Mammary epithelial cell (primary cell): Measurements from ENCODE around the gene SULT1E1.

Experiments
- EZH2 ChIP-seq: IDR thresholded peaks from 2 replicates; pipeline ENCODE4 v1.6.1; 2012; ENCODE audit warnings: low read length, inconsistent platforms, borderline replicate concordance
- TF ChIP-seq, protein P1 (sequence below), 2 donors: IDR thresholded peaks in 1 of 2; conservative IDR thresholded peaks in 1 of 2; 2 replicates each; pipeline ENCODE4 v1.5.1; 2011 to 2012; ENCODE audit warnings: inconsistent platforms in 2 of 2, low read length in 2 of 2, mild to moderate bottlenecking in 2 of 2, control low read depth in 1 of 2, low read depth in 1 of 2; ENCODE audit not compliant: insufficient read depth in 1 of 2; ENCODE audit errors: extremely low read depth in 1 of 2

DNA sequence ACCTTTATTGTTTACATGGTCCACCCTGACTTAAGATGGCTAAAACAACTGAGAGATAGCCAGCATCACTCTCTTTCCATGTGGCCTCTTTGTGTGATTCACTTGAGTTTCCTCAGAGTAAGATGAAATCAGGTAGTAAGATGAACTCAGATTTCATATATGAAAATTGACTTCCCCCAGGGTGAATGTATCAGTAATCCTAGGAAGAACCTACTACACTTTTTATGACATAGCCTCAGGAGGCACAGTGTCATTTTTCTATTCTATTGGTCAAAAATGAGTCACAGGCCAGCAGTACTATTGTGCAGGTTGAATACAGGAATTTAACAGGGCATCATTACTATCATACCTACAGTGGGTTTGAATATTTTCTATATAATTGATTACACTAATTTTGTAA, 14.6 kb upstream of the SULT1E1 start:
- TF ChIP-seq, protein P1, sequence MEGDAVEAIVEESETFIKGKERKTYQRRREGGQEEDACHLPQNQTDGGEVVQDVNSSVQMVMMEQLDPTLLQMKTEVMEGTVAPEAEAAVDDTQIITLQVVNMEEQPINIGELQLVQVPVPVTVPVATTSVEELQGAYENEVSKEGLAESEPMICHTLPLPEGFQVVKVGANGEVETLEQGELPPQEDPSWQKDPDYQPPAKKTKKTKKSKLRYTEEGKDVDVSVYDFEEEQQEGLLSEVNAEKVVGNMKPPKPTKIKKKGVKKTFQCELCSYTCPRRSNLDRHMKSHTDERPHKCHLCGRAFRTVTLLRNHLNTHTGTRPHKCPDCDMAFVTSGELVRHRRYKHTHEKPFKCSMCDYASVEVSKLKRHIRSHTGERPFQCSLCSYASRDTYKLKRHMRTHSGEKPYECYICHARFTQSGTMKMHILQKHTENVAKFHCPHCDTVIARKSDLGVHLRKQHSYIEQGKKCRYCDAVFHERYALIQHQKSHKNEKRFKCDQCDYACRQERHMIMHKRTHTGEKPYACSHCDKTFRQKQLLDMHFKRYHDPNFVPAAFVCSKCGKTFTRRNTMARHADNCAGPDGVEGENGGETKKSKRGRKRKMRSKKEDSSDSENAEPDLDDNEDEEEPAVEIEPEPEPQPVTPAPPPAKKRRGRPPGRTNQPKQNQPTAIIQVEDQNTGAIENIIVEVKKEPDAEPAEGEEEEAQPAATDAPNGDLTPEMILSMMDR (conservative IDR thresholded peaks at IDR 0.05 in 1 of 2, IDR thresholded peaks at IDR 0.05 in 1 of 2; ENCODE audit: extremely low read depth in 1 of 2, insufficient read depth in 1 of 2, low read depth in 1 of 2, low read length in 2 of 2), result no peak
- no peak for TF ChIP-seq EZH2
